ENCODE measurements around the gene C2CD2L.

DNA sequence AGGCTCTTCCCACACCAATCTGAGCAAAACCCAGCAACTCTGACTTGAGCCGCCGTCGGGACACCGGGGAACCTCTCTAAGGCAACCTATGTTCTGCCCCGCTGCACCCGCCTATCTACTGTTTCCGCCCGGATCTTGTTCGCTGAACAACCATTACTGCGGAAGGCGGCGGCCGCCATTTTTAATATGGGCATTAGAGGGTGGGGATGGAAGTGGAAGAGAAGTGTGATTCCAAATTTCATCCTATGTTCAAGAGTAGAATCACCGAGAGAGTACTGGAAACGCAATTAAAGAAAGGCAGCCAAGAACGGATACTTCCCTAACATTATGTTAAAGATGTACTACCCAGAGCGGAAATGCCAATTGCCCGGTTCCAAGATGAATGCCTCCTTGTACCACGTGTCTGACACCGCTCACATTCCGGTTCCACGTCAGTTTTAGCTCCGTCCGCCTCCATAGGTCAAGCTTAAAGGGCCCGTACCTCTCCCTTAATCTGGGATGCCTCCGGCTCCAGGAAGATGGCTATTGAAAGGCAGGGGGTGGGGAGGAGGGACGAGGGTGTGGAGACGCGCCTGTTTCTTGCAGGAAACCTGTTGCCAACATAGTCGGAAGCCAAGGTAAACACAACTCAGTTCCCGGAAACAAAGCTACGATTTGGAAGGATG lies 5.3 kb upstream of the C2CD2L start, which contains the start of gene DPAGT1:
- TF ChIP-seq, protein P1, sequence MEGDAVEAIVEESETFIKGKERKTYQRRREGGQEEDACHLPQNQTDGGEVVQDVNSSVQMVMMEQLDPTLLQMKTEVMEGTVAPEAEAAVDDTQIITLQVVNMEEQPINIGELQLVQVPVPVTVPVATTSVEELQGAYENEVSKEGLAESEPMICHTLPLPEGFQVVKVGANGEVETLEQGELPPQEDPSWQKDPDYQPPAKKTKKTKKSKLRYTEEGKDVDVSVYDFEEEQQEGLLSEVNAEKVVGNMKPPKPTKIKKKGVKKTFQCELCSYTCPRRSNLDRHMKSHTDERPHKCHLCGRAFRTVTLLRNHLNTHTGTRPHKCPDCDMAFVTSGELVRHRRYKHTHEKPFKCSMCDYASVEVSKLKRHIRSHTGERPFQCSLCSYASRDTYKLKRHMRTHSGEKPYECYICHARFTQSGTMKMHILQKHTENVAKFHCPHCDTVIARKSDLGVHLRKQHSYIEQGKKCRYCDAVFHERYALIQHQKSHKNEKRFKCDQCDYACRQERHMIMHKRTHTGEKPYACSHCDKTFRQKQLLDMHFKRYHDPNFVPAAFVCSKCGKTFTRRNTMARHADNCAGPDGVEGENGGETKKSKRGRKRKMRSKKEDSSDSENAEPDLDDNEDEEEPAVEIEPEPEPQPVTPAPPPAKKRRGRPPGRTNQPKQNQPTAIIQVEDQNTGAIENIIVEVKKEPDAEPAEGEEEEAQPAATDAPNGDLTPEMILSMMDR (IDR thresholded peaks at IDR 0.05): no peak
- TF ChIP-seq ZFX (IDR thresholded peaks at IDR 0.05; ENCODE audit: borderline replicate concordance): no peak

Measured in 22Rv1 (cell line).